WTC11 (cell line): ENCODE results near the gene VSTM2L. TPM values are rescaled to one million over a fixed set of nuclear protein-coding genes. Genes with fewer than 3 reads are reported as not detected.

Experiments
- ATAC-seq: fragments of 200-7000 bp; cut with Tn5 transposase; 2 replicates; pipeline ENCODE4 v1.10.0; 2021; ENCODE audit warnings: mild to moderate bottlenecking, moderate library complexity
- CTCF ChIA-PET: fragments of 300-600 bp; sonication (Branson Sonifier 250); formaldehyde crosslinking; loops from one replicate; lab custom pipeline; 2021; ENCODE audit warnings: antibody characterized with exemption; lab: Charles Lee
- POLR2A ChIA-PET: fragments of 350-600 bp; sonication (Branson Sonifier 250); formaldehyde crosslinking; loops from one replicate; lab custom pipeline; 2021; ENCODE audit warnings: antibody characterized with exemption; lab: Charles Lee
- DNase-seq: peaks from one replicate; pipeline ENCODE4 v3.0.0; 2021; ENCODE audit warnings: low spot score
- H3K27ac Mint-ChIP-seq: 2 replicates; pipeline ENCODE4 v1.8.0; 2021; ENCODE audit warnings: mixed read lengths
- H3K27me3 Mint-ChIP-seq: 2 replicates; pipeline ENCODE4 v1.8.0; 2021; ENCODE audit warnings: low read depth, mild to moderate bottlenecking, moderate library complexity, mixed read lengths
- H3K36me3 Mint-ChIP-seq: 2 replicates; pipeline ENCODE4 v1.8.0; 2021; ENCODE audit warnings: mixed read lengths
- H3K4me1 Mint-ChIP-seq: 2 replicates; pipeline ENCODE4 v1.8.0; 2022; ENCODE audit warnings: mixed read lengths
- H3K4me3 Mint-ChIP-seq: 2 replicates; pipeline ENCODE4 v1.8.0; 2021; ENCODE audit warnings: mild to moderate bottlenecking, moderate library complexity, mixed read lengths
- H3K9me3 Mint-ChIP-seq: 2 replicates; pipeline ENCODE4 v1.8.0; 2021; ENCODE audit warnings: mixed read lengths
- ESRRA ChIP-seq: sonication (generic); formaldehyde crosslinking; IDR thresholded peaks from 2 replicates; pipeline ENCODE4 v1.8.1; 2022; ENCODE audit warnings: mild to moderate bottlenecking, missing genetic modification reagents, borderline replicate concordance
- GABPB1 ChIP-seq: sonication (generic); formaldehyde crosslinking; IDR thresholded peaks from 2 replicates; pipeline ENCODE4 v1.8.1; 2023; ENCODE audit warnings: mild to moderate bottlenecking, missing genetic modification reagents
- JAZF1 ChIP-seq: fragments of 250-450 bp; sonication (Bioruptor Pico); IDR thresholded peaks from 2 replicates; pipeline ENCODE4 v1.9.0; 2021; ENCODE audit warnings: moderate library complexity, mild to moderate bottlenecking, inconsistent platforms
- JUN ChIP-seq: sonication (generic); formaldehyde crosslinking; IDR thresholded peaks from 2 replicates; pipeline ENCODE4 v1.8.0; 2023; ENCODE audit warnings: mild to moderate bottlenecking, missing genetic modification reagents
- MYBL2 ChIP-seq: sonication (generic); formaldehyde crosslinking; IDR thresholded peaks from 2 replicates; pipeline ENCODE4 v1.8.1; 2023; ENCODE audit warnings: mild to moderate bottlenecking, moderate library complexity, missing genetic modification reagents
- NFE2L1 ChIP-seq: sonication (generic); formaldehyde crosslinking; IDR thresholded peaks from 2 replicates; pipeline ENCODE4 v1.8.1; 2023; ENCODE audit warnings: missing genetic modification reagents
- NR3C1 ChIP-seq: sonication (generic); formaldehyde crosslinking; conservative IDR thresholded peaks from 2 replicates; pipeline ENCODE4 v1.8.1; 2023; ENCODE audit warnings: low read depth, mild to moderate bottlenecking, missing genetic modification reagents
- RELA ChIP-seq: sonication (generic); formaldehyde crosslinking; IDR thresholded peaks from 2 replicates; pipeline ENCODE4 v1.8.1; 2022; ENCODE audit warnings: missing genetic modification reagents, mild to moderate bottlenecking, borderline replicate concordance
- RORB ChIP-seq: fragments of 250-450 bp; sonication (Bioruptor Pico); IDR thresholded peaks from 2 replicates; pipeline ENCODE4 v1.9.0; 2021; ENCODE audit warnings: mild to moderate bottlenecking
- SP1 ChIP-seq: sonication (generic); formaldehyde crosslinking; conservative IDR thresholded peaks from 2 replicates; pipeline ENCODE4 v1.8.1; 2022; ENCODE audit warnings: missing genetic modification reagents
- ZNF121 ChIP-seq: sonication (generic); formaldehyde crosslinking; IDR thresholded peaks from 2 replicates; pipeline ENCODE4 v1.8.0; 2023; ENCODE audit warnings: missing genetic modification reagents
- ZNF138 ChIP-seq: sonication (generic); formaldehyde crosslinking; conservative IDR thresholded peaks from 2 replicates; pipeline ENCODE4 v1.8.1; 2022; ENCODE audit warnings: mild to moderate bottlenecking, moderate library complexity, missing genetic modification reagents
- ZNF263 ChIP-seq: sonication (generic); formaldehyde crosslinking; IDR thresholded peaks from 2 replicates; pipeline ENCODE4 v1.8.1; 2022; ENCODE audit warnings: low read depth, mild to moderate bottlenecking, moderate library complexity, missing genetic modification reagents
- total RNA-seq: library from RNA; stranded (reverse); gene quantifications from 3 replicates; pipeline ENCODE4 v1.2.3, GENCODE V29; 2021
- TF ChIP-seq, protein P1 (sequence below): sonication (generic); formaldehyde crosslinking; IDR thresholded peaks from 2 replicates; pipeline ENCODE4 v1.8.1; 2023; ENCODE audit warnings: mild to moderate bottlenecking, missing genetic modification reagents, moderate library complexity
- TF ChIP-seq, protein P2 (sequence below): sonication (generic); formaldehyde crosslinking; IDR thresholded peaks from 2 replicates; pipeline ENCODE4 v1.8.0; 2022; ENCODE audit warnings: mild to moderate bottlenecking, missing genetic modification reagents
- TF ChIP-seq, protein P3 (sequence below): sonication (generic); formaldehyde crosslinking; conservative IDR thresholded peaks from 2 replicates; pipeline ENCODE4 v1.8.1; 2022; ENCODE audit warnings: mild to moderate bottlenecking, missing genetic modification reagents
- TF ChIP-seq, protein P4 (sequence below): fragments of 250-450 bp; sonication (Bioruptor Pico); IDR thresholded peaks from 2 replicates; pipeline ENCODE4 v2.1.2; 2022; ENCODE audit warnings: mild to moderate bottlenecking, moderate library complexity
- TF ChIP-seq, protein P5 (sequence below): sonication (generic); formaldehyde crosslinking; IDR thresholded peaks from 2 replicates; pipeline ENCODE4 v1.8.0; 2023; ENCODE audit warnings: missing genetic modification reagents, mild to moderate bottlenecking, borderline replicate concordance
- TF ChIP-seq, protein P6 (sequence below): fragments of 250-450 bp; sonication (Bioruptor Pico); IDR thresholded peaks from 2 replicates; pipeline ENCODE4 v1.9.0; 2021; ENCODE audit warnings: moderate library complexity, mild to moderate bottlenecking, inconsistent platforms, borderline replicate concordance
- TF ChIP-seq, protein P7 (sequence below): sonication (generic); formaldehyde crosslinking; IDR thresholded peaks from 2 replicates; pipeline ENCODE4 v1.8.0; 2022; ENCODE audit warnings: mild to moderate bottlenecking, missing genetic modification reagents
- TF ChIP-seq, protein P8 (sequence below): sonication (generic); formaldehyde crosslinking; IDR thresholded peaks from 2 replicates; pipeline ENCODE4 v1.8.1; 2022; ENCODE audit warnings: mild to moderate bottlenecking, moderate library complexity, missing genetic modification reagents

Gene VSTM2L
- total RNA-seq, 1 experiment from 2014 or later: 1.9 TPM

DNA sequence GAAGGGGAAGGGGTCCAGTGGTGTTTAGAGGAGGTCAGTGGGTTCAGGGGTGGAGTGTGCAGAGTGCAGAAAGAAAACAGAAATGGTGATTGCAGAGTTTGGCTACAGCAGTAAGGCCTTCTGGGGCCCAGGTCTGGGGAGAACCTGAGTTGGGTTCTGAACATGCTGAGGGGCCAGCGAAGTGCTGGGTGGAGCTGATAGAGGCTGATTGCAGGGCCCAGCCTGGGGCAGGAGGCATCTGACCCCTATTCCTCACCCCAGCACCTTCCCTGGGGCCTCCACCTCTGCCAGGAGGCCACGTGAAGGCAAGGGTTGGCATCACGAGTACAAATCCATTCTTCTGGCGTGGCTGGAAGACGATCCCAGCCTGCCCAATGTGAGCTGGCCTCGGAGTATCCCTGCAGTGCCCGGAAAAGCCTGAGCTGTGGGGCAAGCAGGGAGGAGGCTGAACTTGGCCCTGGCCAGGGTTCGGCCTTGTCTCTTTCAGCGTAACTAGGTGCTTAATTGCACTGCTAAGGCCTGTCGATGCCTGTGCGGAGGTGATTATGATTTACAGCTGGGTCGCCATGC lies 35.3 kb downstream of the VSTM2L start:
- POLR2A ChIA-PET: no interaction called here

DNA sequence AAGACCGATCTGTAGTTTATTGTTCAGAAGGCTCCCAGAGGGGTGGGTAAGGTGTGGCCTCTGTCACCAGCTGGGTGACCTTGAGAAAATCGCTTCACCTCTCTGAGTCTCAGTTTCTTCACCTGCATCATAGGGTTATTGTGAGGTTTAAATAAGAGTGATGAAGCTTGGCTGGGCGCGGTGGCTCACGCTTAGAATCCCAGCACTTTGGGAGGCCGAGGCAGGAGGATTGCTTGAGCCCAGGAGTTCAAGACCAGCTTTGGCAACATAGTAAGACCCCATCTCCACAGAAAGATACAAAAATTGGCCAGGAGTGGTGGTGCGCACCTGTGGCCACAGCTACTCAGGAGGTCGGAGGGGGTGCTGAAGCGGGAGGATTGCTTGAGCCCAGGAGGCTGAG lies 36.0 kb downstream of the VSTM2L start:
- POLR2A ChIA-PET: no interaction called here
- H3K9me3 Mint-ChIP-seq: no peaks in the 10 kb centered on the region
- H3K4me3 Mint-ChIP-seq: no peak overlapping the region
- CTCF ChIA-PET: interaction anchor here (0.7 to 0.8 kb wide), 2 partner anchors 54 to 375 kb away, joined by 3 to 4 read pairs; no protein-coding TSS in a partner anchor
- no peak for ATAC-seq
- no peak overlapping the region for H3K27ac Mint-ChIP-seq
- no peaks in the 10 kb centered on the region for H3K36me3 Mint-ChIP-seq
- H3K4me1 Mint-ChIP-seq: peaks cover 11% of the 10 kb centered on the region
- H3K27me3 Mint-ChIP-seq: no peaks in the 10 kb centered on the region
- no peak for DNase-seq
- no peak for TF ChIP-seq GABPB1 (CRISPR knock-in tag)
- no peak for TF ChIP-seq ZNF138 (CRISPR knock-in tag)
- TF ChIP-seq, protein P1, sequence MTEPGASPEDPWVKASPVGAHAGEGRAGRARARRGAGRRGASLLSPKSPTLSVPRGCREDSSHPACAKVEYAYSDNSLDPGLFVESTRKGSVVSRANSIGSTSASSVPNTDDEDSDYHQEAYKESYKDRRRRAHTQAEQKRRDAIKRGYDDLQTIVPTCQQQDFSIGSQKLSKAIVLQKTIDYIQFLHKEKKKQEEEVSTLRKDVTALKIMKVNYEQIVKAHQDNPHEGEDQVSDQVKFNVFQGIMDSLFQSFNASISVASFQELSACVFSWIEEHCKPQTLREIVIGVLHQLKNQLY (CRISPR knock-in tag): no peak
- TF ChIP-seq, protein P2, sequence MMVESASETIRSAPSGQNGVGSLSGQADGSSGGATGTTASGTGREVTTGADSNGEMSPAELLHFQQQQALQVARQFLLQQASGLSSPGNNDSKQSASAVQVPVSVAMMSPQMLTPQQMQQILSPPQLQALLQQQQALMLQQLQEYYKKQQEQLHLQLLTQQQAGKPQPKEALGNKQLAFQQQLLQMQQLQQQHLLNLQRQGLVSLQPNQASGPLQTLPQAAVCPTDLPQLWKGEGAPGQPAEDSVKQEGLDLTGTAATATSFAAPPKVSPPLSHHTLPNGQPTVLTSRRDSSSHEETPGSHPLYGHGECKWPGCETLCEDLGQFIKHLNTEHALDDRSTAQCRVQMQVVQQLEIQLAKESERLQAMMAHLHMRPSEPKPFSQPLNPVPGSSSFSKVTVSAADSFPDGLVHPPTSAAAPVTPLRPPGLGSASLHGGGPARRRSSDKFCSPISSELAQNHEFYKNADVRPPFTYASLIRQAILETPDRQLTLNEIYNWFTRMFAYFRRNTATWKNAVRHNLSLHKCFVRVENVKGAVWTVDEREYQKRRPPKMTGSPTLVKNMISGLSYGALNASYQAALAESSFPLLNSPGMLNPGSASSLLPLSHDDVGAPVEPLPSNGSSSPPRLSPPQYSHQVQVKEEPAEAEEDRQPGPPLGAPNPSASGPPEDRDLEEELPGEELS: no peak
- TF ChIP-seq ESRRA (CRISPR knock-in tag): no peak
- TF ChIP-seq, protein P3, sequence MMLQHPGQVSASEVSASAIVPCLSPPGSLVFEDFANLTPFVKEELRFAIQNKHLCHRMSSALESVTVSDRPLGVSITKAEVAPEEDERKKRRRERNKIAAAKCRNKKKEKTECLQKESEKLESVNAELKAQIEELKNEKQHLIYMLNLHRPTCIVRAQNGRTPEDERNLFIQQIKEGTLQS: no peak
- TF ChIP-seq ZNF121 (CRISPR knock-in tag): no peak
- TF ChIP-seq, protein P4, sequence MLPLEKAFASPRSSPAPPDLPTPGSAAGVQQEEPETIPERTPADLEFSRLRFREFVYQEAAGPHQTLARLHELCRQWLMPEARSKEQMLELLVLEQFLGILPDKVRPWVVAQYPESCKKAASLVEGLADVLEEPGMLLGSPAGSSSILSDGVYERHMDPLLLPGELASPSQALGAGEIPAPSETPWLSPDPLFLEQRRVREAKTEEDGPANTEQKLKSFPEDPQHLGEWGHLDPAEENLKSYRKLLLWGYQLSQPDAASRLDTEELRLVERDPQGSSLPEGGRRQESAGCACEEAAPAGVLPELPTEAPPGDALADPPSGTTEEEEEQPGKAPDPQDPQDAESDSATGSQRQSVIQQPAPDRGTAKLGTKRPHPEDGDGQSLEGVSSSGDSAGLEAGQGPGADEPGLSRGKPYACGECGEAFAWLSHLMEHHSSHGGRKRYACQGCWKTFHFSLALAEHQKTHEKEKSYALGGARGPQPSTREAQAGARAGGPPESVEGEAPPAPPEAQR (CRISPR knock-in tag): no peak
- TF ChIP-seq JAZF1 (CRISPR knock-in tag): no peak
- TF ChIP-seq, protein P5, sequence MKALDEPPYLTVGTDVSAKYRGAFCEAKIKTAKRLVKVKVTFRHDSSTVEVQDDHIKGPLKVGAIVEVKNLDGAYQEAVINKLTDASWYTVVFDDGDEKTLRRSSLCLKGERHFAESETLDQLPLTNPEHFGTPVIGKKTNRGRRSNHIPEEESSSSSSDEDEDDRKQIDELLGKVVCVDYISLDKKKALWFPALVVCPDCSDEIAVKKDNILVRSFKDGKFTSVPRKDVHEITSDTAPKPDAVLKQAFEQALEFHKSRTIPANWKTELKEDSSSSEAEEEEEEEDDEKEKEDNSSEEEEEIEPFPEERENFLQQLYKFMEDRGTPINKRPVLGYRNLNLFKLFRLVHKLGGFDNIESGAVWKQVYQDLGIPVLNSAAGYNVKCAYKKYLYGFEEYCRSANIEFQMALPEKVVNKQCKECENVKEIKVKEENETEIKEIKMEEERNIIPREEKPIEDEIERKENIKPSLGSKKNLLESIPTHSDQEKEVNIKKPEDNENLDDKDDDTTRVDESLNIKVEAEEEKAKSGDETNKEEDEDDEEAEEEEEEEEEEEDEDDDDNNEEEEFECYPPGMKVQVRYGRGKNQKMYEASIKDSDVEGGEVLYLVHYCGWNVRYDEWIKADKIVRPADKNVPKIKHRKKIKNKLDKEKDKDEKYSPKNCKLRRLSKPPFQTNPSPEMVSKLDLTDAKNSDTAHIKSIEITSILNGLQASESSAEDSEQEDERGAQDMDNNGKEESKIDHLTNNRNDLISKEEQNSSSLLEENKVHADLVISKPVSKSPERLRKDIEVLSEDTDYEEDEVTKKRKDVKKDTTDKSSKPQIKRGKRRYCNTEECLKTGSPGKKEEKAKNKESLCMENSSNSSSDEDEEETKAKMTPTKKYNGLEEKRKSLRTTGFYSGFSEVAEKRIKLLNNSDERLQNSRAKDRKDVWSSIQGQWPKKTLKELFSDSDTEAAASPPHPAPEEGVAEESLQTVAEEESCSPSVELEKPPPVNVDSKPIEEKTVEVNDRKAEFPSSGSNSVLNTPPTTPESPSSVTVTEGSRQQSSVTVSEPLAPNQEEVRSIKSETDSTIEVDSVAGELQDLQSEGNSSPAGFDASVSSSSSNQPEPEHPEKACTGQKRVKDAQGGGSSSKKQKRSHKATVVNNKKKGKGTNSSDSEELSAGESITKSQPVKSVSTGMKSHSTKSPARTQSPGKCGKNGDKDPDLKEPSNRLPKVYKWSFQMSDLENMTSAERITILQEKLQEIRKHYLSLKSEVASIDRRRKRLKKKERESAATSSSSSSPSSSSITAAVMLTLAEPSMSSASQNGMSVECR (CRISPR knock-in tag): no peak
- TF ChIP-seq, protein P6, sequence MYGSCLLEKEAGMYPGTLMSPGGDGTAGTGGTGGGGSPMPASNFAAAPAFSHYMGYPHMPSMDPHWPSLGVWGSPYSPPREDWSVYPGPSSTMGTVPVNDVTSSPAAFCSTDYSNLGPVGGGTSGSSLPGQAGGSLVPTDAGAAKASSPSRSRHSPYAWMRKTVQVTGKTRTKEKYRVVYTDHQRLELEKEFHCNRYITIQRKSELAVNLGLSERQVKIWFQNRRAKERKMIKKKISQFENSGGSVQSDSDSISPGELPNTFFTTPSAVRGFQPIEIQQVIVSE: no peak

More for the DNA sequence above, 35.3 kb downstream of the VSTM2L start:
- TF ChIP-seq MYBL2 (no peak), RELA (CRISPR knock-in tag) (no peak), NFE2L1 (CRISPR knock-in tag) (no peak), NR3C1 (CRISPR knock-in tag) (no peak), RORB (CRISPR knock-in tag) (no peak), SP1 (CRISPR knock-in tag) (no peak), JUN (CRISPR knock-in tag) (no peak), ZNF263 (CRISPR knock-in tag) (no peak)
- TF ChIP-seq, protein P3: no peak
- TF ChIP-seq, protein P2: no peak
- TF ChIP-seq, protein P7, sequence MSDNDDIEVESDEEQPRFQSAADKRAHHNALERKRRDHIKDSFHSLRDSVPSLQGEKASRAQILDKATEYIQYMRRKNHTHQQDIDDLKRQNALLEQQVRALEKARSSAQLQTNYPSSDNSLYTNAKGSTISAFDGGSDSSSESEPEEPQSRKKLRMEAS: no peak
- TF ChIP-seq, protein P8, sequence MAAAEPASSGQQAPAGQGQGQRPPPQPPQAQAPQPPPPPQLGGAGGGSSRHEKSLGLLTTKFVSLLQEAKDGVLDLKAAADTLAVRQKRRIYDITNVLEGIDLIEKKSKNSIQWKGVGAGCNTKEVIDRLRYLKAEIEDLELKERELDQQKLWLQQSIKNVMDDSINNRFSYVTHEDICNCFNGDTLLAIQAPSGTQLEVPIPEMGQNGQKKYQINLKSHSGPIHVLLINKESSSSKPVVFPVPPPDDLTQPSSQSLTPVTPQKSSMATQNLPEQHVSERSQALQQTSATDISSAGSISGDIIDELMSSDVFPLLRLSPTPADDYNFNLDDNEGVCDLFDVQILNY: no peak
- TF ChIP-seq, protein P1 (CRISPR knock-in tag): no peak
- TF ChIP-seq, all 79 proteins: peak for 0
- H3K27me3 Mint-ChIP-seq: no peaks in the 10 kb centered on the region
- ATAC-seq (no peak), DNase-seq (no peak)
- no peak overlapping the region for H3K27ac Mint-ChIP-seq
- no peaks in the 10 kb centered on the region for H3K9me3 Mint-ChIP-seq
- CTCF ChIA-PET: interaction anchor here (0.8 kb wide), 1 partner anchor 374 kb away, joined by 3 read pairs; no protein-coding TSS in a partner anchor
- peaks cover 13% of the 10 kb centered on the region for H3K4me1 Mint-ChIP-seq
- H3K36me3 Mint-ChIP-seq: no peaks in the 10 kb centered on the region
- H3K4me3 Mint-ChIP-seq: no peak overlapping the region
